Measurements from ENCODE around the gene RAC2. TPM values are rescaled to one million over a fixed set of nuclear protein-coding genes. Genes with fewer than 3 reads are reported as not detected.

RAC2 gene
- total RNA-seq (2022; extraction: Qiagen RNA extraction), result 0.09 to 0.25 TPM (median 0.21 TPM) in 5 replicates

GRCh38 chr22:37244114-37244921 lies at the start of gene RAC2:
Gene RAC2 (minus strand): TSS chr22:37244269. CDS start chr22:37244148, 121 bp downstream.

GRCh38 chr22:37282385-37282677 lies 38.3 kb upstream of the RAC2 start, which contains the start of gene CYTH4:
Gene CYTH4 (plus strand): TSS chr22:37282508. CDS start chr22:37282570, 62 bp downstream.

GRCh38 chr22:37212174-37212906 lies 31.7 kb downstream of the RAC2 start, which contains the start of gene SSTR3:
Gene SSTR3 (minus strand): TSS chr22:37212477. CDS start chr22:37207803, 4,674 bp downstream.

GRCh38 chr22:37187891-37188761 lies 55.9 kb downstream of the RAC2 start, which contains the start of gene C1QTNF6:
Gene C1QTNF6 (minus strand): TSS chr22:37188247. CDS start chr22:37188213, 34 bp downstream.

Other genes starting within 250 kb of the RAC2 start
- gene TST, start 224.8 kb downstream of the RAC2 start, total RNA-seq (2022; extraction: Qiagen RNA extraction), result 42.3 to 59.9 TPM (median 55.5 TPM) in 5 replicates
- 42.4 to 75.9 TPM (median 69.5 TPM) in 5 replicates for gene MPST, start 224.5 kb downstream of the RAC2 start, total RNA-seq (2022; extraction: Qiagen RNA extraction)
- 24.2 to 26.7 TPM (median 25.9 TPM) in 5 replicates for gene KCTD17, start 192.5 kb downstream of the RAC2 start, total RNA-seq (2022; extraction: Qiagen RNA extraction)
- 0.05 to 0.17 TPM in 2 of 5 replicates, not detected in the others for gene TMPRSS6, start 134.6 kb downstream of the RAC2 start, total RNA-seq (2022; extraction: Qiagen RNA extraction)
- 0.02 to 0.15 TPM (median 0.03 TPM) in 5 replicates for gene IL2RB, start 94.4 kb downstream of the RAC2 start, total RNA-seq (2022; extraction: Qiagen RNA extraction)
- 8.7 to 12.6 TPM (median 11.5 TPM) in 5 replicates for gene C1QTNF6, start 56.0 kb downstream of the RAC2 start, total RNA-seq (2022; extraction: Qiagen RNA extraction)
- gene SSTR3, start 31.8 kb downstream of the RAC2 start, total RNA-seq (2022; extraction: Qiagen RNA extraction), result not detected in 5 replicates
- gene CYTH4, start 38.2 kb upstream of the RAC2 start, total RNA-seq (2022; extraction: Qiagen RNA extraction), result 0.53 to 1.5 TPM (median 0.74 TPM) in 5 replicates
- 5.8 to 6.7 TPM (median 6.2 TPM) in 5 replicates for gene ELFN2, start 183.2 kb upstream of the RAC2 start, total RNA-seq (2022; extraction: Qiagen RNA extraction)
- gene MFNG, start 242.1 kb upstream of the RAC2 start, total RNA-seq (2022; extraction: Qiagen RNA extraction), result 0.70 to 2.6 TPM (median 1.6 TPM) in 5 replicates

All from A549 treated with Hydrocortisone at 1 μM for 4 hours (cell line).